Breast epithelium (tissue), 3 donors: ENCODE results near the gene SCN2B.

Source experiments
- CTCF ChIP-seq, 3 donors: fragments of 450-650 bp; IDR thresholded peaks; one replicate each; pipeline ENCODE4 v1.5.1; 2016 to 2017; ENCODE audit warnings: antibody characterized with exemption in 3 of 3, mild to moderate bottlenecking in 3 of 3, moderate library complexity in 3 of 3
- POLR2A ChIP-seq: fragments of 450-650 bp; IDR thresholded peaks from one replicate; pipeline ENCODE4 v1.6.1; 2016; ENCODE audit warnings: antibody characterized with exemption, mild to moderate bottlenecking, moderate library complexity
- POLR2AphosphoS5 ChIP-seq, 3 donors: sonication (generic); formaldehyde crosslinking; IDR thresholded peaks; one replicate each; pipeline ENCODE4 v1.6.1; 2017; ENCODE audit warnings: antibody characterized with exemption in 3 of 3

- TF ChIP-seq CTCF (IDR thresholded peaks at IDR 0.05) (no peak), POLR2A (no peak), POLR2AphosphoS5 (IDR thresholded peaks at IDR 0.05) (no peak)
These were observed 36.3 kb upstream of the SCN2B start for GRCh38 chr11:118212781-118213191.
